Stimulated activated CD8-positive, alpha-beta memory T cell treated with anti-CD3 and anti-CD28 coated beads, Interleukin-4, amount 100 ng/mL, for 4 hours (primary cell): ENCODE measurements around the gene GPR68.
"Not testable (repeated sequence)": the region's sequence is repeated elsewhere in the genome, so short reads cannot be mapped to it uniquely, and the experiment has no call there.

Source experiments
- DNase-seq, 2 donors: peaks; one replicate each; pipeline ENCODE4 v3.0.0-alpha.2; 2020; ENCODE audit warnings: low read depth in 2 of 2, low spot score in 1 of 2

Gene GPR68

GRCh38 chr14:91197631-91198030 lies 46.9 kb downstream of the GPR68 start:
- no peak for DNase-seq

DNA sequence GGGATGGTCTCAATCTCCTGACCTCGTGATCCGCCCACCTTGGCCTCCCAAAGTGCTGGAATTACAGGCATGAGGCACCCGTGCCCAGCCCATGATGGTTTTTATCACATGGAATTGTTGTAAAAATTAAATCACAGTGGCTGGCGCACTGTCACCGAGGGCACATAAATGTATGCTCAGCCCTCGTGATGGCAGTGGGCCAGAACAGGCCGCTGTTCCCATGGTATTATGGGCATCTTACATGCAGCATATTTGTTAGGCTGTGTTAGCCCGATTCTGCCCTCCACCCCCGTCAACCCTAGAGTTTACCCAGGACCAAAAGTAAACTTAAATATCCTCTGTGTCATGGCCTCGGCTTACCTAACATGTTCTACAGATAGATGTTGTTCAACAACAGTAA lies 48.6 kb downstream of the GPR68 start:
- DNase-seq: no peak

- no peak for DNase-seq
These were observed 51.4 kb downstream of the GPR68 start for GRCh38 chr14:91193069-91193468.

DNA sequence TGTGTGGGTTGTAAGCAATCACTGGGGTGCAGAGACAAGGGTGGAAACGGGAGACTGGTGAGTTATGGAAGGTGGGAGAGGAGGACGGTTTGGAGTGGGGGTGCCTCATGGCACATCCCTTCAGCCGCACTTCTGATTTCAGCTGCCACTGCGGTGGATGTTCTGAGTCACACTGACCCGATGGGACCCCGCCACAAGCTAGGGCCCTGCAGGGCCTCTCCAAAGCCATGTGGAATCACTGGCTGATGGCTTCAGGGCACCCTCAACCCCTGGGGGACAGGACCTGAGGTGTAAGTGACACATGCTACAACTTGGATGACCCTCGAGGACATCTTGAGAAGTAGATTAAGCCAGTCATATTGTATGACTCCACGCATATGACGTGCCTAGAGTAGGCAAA lies 53.7 kb downstream of the GPR68 start:
- DNase-seq: no peak

DNA sequence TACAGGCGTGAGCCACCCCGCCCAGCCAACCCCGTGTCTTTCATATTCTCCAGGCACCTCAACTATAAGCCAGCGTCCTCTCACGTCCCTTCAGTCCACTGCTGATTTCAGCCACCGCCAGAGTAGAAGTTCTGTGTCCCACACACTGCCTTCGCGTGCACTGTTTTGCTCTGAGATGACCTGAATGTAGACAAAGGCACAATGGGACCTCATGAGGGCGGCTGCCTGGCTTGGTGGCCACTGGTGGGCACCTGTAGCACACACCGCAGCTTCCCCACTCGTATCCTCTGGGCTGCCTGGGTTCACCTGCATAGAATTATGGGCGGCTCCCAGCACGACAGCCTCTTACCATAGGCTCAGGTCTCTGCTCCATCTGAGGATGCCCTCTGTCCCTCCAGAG lies 57.2 kb downstream of the GPR68 start:
- no peak for DNase-seq

DNA sequence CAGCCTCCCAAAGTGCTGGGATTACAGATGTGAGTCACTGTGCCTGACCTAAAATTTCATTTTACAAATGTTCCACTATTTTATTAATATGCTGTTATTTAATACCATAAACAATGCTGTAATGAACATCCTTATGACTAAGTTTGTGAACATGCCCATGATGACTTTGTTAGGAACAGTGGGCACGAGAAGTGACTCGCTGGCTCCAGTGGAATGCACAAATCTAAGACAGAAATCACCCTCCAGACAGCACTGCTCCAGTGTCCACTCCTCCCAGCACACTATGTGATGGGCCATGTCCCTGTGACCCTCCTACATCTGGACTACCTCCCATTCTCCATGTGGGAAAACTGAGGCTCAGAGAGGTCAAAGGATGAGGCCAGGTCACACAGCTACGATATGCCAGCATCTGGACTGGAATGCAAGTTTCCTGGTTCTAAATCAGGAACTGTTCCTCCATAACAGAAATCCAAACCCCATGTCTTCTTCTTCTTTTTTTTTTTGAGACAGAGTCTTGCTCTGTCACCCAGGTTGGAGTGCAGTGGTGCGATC lies 57.9 kb downstream of the GPR68 start:
- no peak for DNase-seq

GRCh38 chr14:91185721-91186120 lies 58.8 kb downstream of the GPR68 start:
- no peak for DNase-seq

DNA sequence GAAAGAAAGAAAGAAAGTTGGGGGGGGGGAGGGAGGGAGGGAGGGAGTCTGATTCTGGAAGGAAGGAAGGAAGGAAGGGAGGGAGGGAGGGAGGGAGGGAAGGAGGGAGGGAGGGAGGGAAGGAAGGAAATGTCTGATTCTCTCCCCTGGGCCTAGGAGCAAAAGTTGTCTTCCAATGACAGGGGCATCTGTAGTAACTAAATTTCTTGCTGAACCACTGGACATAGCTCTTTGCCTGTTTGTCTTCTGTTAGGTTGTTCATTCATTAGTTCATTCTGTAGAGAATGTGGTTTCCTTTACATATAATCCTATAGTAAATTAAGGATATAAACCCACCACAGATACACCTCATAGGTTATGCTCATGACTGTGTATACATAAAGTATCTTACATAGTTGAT lies 59.9 kb downstream of the GPR68 start:
- no peak for DNase-seq

DNA sequence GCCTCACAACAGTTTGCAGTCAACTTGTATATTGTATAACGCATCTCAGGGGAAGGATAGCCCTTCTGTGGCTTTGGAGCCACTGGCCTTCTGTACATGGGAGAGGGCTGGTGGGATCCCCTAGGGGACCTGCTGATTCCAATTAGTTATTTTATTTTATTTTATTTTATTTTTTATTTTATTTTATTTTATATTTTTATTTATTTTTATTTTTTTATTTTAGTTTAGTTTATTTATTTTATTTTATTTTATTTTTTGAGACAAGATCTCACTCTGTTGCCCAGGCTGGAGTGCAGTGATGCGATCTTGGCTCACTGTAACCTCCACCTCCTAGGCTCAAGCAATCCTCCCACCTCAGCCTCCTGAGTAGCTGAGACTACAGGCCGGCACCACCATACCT lies 61.8 kb downstream of the GPR68 start:
- DNase-seq: not testable (repeated sequence)
